GM21825 (cell line): ENCODE data around the gene STXBP6.
A peak's percentile ranks its signal among the peaks of the same experiment; 100 is the strongest.
"Not testable (repeated sequence)": the region's sequence is repeated elsewhere in the genome, so short reads cannot be mapped to it uniquely, and the experiment has no call there.

Experiments used
- ATAC-seq: cut with Tn5 transposase; IDR thresholded peaks from one replicate; pipeline ENCODE4 v1.9.1; 2021; ENCODE audit warnings: mild to moderate bottlenecking, moderate library complexity; ENCODE audit not compliant: unreplicated experiment

Gene STXBP6

DNA sequence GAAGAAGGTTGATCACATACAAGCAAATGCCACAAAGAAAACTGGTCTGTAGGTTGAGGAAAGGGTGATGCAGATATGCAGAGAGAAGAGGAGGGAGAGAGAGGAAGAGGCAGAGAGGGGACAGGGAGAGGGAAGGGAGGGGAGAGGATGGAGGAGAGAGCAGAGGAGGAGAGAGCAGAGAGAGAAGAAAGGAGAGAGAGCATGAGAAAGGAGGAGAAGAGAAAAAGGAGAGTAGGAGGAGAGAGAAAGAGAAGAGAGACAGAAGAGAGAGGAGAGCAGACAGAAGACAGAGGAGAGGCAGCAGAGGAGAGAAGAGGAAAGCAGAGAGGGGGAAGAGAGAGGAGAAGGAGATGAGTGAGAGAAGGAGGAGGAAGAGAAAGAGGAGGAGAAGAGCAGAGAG, 59.2 kb downstream of the STXBP6 start:
- ATAC-seq, result no peak

- ATAC-seq, result no peak
These were observed 59.9 kb downstream of the STXBP6 start for GRCh38 chr14:24990050-24990449.

- ATAC-seq, result no peak
These were observed 61.2 kb downstream of the STXBP6 start for GRCh38 chr14:24988760-24989159.

GRCh38 chr14:24986206-24986893, 63.6 kb downstream of the STXBP6 start:
- no peak for ATAC-seq

- ATAC-seq, result no peak
These were observed 64.9 kb downstream of the STXBP6 start for GRCh38 chr14:24984846-24985589.

DNA sequence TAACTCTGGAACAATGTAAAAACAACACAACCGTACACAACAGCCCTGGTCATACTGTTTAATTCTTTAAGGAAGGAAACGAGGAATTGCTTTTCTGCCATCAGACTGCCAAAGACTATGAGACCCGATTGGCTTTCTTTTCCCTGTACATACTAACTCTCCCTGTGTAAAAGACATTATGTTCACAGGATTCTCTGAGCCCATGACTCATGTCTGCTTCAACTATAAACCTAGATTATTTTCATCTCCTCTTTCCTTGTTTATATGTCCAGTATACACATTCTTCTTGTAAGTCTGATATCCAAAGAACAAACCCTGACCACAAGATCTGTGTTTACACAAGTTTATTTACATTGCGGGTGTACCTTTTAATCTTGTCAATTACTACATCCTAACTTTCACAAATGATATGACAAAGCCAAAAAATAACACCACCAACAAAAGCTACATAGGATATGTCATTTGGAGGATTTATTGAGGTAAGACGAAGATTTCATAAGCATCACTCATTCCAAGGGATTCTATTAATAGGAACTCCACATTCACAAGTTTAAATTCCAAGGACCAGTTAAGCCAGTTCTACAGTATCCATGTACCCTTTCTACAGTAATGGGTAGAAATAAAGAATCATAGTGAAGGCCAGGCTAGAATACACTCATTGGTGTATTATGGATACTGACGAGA, 67.3 kb downstream of the STXBP6 start:
- no peak for ATAC-seq

DNA sequence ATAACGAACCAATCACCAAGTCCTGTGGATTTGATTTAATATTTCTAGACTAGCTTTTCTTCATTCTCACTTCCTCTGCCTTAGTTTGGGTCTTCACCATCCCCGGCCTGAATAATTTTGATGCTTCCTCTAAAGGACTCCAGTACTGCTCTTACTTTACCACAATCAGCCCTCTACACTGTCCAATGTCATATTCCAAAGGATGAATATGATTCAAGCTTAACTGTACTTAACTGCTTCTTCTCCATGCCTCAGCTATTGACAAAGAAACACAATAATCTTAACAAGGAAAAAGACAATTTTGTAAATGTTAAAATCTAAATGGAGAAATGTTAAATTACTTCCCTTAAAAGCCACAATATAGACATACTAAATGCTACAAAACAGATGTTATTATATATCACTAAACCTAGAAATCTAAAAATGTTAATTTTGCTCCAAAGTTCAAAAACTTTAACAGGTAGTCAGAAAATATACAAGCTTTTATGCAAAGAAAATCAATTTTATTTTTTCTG, 70.2 kb downstream of the STXBP6 start:
- ATAC-seq, result no peak

DNA sequence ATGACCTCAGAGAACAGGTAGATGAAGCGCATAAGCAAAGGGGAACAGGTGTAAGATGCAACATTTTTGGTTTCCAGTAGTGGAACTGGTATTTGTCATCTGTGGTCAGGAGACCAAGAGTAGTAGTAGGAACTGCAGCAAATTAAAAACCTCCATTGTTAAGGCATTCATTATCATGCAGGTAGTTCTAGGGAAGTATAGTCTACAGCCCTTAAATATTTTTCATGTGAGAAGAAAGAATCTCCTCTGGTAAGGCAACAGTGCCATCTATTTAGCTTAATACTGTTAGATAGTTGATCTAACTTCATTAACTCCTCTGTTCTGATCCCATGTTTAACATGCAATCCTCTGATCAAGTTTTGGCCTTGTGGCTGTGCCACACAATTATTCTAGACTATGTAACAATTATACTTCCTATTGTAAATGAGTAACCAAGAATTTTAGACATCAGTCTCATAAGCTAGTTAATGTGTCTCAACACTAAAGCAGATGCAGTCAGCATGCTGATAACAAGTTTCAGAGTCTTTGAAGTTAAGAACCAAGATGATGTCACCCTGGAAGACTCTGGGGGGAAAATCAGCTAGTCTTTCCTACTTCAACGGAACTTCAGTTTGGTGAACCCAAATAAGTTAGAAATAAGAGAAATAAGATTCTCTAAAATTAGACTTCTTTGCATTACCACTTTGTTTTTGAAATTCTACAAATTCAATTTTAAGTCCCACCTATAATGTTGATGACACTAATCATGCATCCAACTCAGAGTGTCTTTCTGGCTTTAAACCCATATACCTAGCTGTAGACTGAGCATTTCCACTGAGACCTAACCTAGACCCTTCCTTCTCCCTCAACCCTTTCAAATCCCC, 70.9 kb downstream of the STXBP6 start:
- peak; percentile 89 for ATAC-seq

DNA sequence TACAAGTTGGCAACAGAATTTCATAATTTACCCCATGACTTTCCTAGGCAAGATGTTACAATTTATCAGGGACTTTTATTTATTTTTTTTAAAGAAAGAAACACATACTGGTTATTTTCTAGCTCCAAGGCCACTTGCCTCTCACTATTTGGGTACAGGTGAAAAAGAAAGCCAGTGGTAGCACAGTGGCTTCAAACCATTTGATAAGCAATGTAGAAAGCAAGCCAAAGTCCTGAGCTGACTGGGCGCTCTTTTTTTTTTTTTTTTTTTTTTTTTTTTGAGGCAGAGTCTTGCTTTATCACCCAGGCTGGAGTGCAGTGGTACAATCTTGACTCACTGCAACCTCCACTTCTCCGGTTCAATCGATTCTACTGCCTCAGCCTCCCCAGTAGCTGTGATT, 73.3 kb downstream of the STXBP6 start:
- ATAC-seq, result no peak

GRCh38 chr14:24975393-24975792, 74.6 kb downstream of the STXBP6 start:
- ATAC-seq, result no peak

DNA sequence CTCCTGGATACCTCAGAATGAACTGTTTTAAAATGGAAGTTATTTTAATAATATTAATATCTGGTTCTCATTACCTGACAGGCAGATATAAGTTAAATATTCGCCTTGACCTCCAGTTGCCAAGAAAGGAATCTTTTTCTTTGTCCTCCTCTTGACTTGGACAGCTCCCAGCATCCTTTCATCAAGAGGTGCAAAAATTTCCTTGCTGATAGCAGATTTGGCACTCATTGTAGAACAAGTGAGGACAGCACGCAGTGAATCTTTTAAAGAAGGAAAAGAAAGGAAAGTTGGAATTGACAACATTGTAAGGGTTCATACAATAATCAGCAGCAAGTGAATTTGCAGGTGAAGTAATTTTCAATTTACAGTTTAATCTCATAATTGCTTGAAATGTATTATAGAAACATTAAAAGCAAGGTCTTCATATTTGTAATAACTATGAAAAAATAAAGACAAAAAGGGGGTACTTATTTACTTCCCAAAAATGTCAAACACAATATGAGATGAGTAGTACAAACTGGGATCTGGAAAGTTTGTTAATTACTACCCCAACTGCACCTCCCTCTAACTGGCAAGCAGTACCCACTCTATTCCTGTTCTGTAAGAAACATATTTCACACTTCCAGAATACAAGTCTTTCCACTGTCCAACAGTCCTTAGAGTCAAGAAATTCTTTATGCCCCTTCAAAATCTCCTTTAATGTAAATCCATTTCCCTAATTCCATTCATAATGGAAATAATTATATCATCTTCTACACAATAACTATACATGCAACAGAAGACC, 75.2 kb downstream of the STXBP6 start:
- no peak for ATAC-seq

- no peak for ATAC-seq
These were observed 77.1 kb downstream of the STXBP6 start for GRCh38 chr14:24972844-24973243.

DNA sequence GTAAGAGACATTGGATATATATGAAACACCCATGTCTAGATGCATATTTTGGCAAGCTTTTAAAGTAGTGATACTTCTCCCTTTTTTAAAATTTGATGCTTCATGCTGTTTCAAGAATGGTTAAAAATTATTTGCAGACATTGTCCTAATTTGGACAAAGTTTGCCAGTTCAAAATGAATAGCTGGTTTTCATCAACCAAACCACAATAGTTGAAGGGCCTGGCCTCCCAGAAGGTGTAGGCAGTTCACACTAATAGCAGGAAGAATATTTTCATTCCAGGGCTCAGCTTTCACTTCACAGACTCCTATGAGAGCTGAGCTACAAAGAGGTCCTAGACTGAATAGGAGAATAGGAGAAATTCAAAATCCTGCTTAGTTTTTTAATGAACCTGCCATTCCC, 78.7 kb downstream of the STXBP6 start:
- no peak for ATAC-seq

- ATAC-seq, result no peak
These were observed 83.4 kb downstream of the STXBP6 start for GRCh38 chr14:24966579-24966964.

DNA sequence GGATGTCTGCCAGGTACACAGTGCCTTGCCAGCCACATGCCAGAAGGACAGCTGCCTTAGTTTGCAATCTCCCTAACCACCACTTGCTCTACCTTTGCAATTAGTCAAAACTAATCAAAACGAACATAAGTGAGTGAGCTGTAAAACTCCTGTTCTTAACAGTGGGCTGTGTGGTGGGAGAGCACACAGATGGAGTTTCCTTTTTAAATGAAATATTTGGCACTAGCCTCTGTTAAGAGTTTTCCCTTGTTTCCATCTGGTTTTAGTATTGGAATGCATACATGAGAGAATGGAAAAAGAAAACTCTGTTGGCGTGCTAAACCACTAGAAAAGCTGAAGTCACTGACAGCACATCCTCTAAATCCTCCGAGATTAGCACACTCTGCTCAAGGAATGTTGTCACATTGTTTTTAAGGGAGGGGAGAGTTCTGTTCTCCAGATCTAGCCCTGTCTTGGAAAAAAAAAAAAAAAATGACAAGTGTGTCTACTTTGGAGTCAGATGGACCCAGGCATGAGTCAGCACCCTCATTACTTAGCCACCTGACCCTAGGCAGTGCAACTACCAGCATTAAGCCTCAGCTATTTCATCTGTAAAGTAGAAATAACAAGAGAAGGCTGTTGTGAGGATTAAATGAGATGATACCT, 83.9 kb downstream of the STXBP6 start:
- ATAC-seq, result no peak

GRCh38 chr14:24965578-24965933, 84.4 kb downstream of the STXBP6 start:
- no peak for ATAC-seq

- ATAC-seq, result no peak
These were observed 85.4 kb downstream of the STXBP6 start for GRCh38 chr14:24964591-24964990.

DNA sequence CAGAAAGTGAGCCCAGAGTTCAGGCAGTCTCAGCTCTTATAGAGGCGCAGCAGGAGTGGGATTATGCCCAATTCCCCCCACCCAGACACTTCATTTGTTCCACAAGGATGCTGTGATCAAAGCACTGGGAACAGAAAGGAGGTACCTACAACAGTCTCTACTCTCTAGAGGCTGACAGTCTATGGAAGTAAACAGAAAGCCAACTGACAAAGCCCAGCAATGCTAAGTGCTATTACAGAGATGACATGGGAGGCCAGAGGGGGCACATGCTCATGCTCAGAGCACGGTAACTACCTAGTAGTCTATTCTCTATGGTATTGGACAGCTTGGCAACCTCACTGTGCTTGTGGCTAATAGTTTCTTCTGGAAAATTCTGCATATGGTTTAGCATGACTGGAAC, 85.9 kb downstream of the STXBP6 start:
- ATAC-seq, result no peak

DNA sequence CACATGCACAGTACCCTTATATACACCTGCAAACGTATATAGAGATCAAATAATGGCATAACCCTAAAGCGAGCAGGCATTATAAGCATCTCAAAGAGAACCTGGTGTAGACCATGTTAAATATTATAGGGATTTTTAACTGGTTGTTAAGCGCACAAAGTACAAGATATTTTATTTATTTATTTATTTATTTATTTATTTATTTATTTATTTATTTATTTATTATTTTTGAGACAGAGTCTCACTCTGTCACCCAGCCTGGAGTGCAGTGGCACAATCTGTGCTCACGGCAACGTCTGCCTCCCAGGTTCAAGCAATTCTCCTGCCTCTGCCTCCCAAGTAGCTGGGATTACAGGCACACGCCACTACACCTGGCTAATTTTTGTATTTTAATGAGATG, 87.8 kb downstream of the STXBP6 start:
- not testable (repeated sequence) for ATAC-seq

DNA sequence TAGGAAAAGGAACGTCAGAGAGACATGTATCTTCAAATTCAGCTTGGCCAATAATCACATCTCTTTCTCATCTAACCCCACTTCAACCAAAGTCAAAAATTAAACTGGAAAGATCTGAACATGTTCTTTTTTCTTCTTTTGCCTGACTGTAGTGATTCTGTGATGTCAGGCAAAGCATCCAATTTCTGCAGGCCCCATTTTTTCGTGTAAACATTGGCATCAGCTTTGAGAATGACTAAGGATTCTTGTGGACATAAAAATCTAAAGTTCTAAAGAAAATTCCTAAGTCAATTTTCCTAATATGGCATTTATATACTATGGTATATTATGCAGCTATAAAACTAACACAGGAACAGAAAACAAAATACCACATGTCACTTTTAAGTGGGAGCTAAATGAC, 89.1 kb downstream of the STXBP6 start:
- ATAC-seq, result no peak
